ENCODE data around the gene BCL3. TPM values are rescaled to one million over a fixed set of nuclear protein-coding genes. Genes with fewer than 3 reads are reported as not detected.

Gene BCL3
- total RNA-seq, 2 donors from 2014 or later: 1.8 to 6.2 TPM

- peaks cover 7% of the 10 kb centered on the region for H3K27me3 Mint-ChIP-seq (ENCODE audit: insufficient read depth)
- H3K4me3 Mint-ChIP-seq: no peak overlapping the region
- no peak overlapping the region for H3K27ac ChIP-seq (ENCODE audit: low read depth, low read length)
- H3K9me3 Mint-ChIP-seq: no peaks in the 10 kb centered on the region
- no peak overlapping the region for H3K4me3 ChIP-seq (ENCODE audit: low read length)
- no peak overlapping the region for H3K27ac Mint-ChIP-seq
- no peaks in the 10 kb centered on the region for H3K36me3 ChIP-seq (ENCODE audit: control insufficient read depth, insufficient read depth, low read length)
- no peaks in the 10 kb centered on the region for H3K36me3 Mint-ChIP-seq (ENCODE audit: low read depth)
- no peak overlapping the region for H3K9ac ChIP-seq (ENCODE audit: extremely low read depth, low read length, poor library complexity, severe bottlenecking)
- H3K4me1 ChIP-seq (ENCODE audit: control insufficient read depth, insufficient read depth, low read length): no peaks in the 10 kb centered on the region
- no peaks in the 10 kb centered on the region for H3K27me3 ChIP-seq (ENCODE audit: control insufficient read depth, insufficient read depth, low read length, poor library complexity, severe bottlenecking)
- H3K9me3 ChIP-seq (ENCODE audit: control insufficient read depth, low read length): no peaks in the 10 kb centered on the region
- DNase-seq: no peak
- 95 to 100% methylated on average over 1 to 5 of the region's 5 CpGs for WGBS, 2 experiments (ENCODE audit: insufficient coverage in 1 of 2, insufficient read length in 1 of 2)
- no peaks in the 10 kb centered on the region for H3K4me1 Mint-ChIP-seq
- no peak for TF ChIP-seq CTCF (conservative IDR thresholded peaks at IDR 0.05)
These were observed 22.8 kb upstream of the BCL3 start for GRCh38 chr19:44725684-44726083.

- Histone ChIP-seq H3K9ac (ENCODE audit: extremely low read depth, low read length, poor library complexity, severe bottlenecking) (no peak overlapping the region), H3K4me1 (ENCODE audit: control insufficient read depth, insufficient read depth, low read length) (no peaks in the 10 kb centered on the region), H3K4me3 (ENCODE audit: low read length) (no peak overlapping the region), H3K27ac (ENCODE audit: low read depth, low read length) (no peak overlapping the region), H3K36me3 (ENCODE audit: control insufficient read depth, insufficient read depth, low read length) (no peaks in the 10 kb centered on the region), H3K27me3 (ENCODE audit: control insufficient read depth, insufficient read depth, low read length, poor library complexity, severe bottlenecking) (no peaks in the 10 kb centered on the region), H3K9me3 (ENCODE audit: control insufficient read depth, low read length) (no peaks in the 10 kb centered on the region)
- Mint-ChIP-seq H3K4me1 (no peaks in the 10 kb centered on the region), H3K27ac (no peak overlapping the region), H3K27me3 (ENCODE audit: insufficient read depth) (peaks cover 7% of the 10 kb centered on the region), H3K9me3 (no peaks in the 10 kb centered on the region), H3K4me3 (no peak overlapping the region), H3K36me3 (ENCODE audit: low read depth) (no peaks in the 10 kb centered on the region)
- TF ChIP-seq CTCF (conservative IDR thresholded peaks at IDR 0.05): no peak
- DNase-seq: no peak
- WGBS, 2 experiments (ENCODE audit: insufficient coverage in 1 of 2, insufficient read length in 1 of 2): 97 to 98% methylated on average over 8 to 12 of the region's 12 CpGs
These were observed 22.0 kb upstream of the BCL3 start for GRCh38 chr19:44726465-44726864.

GRCh38 chr19:44728178-44728577, 20.3 kb upstream of the BCL3 start:
- H3K27me3 ChIP-seq (ENCODE audit: control insufficient read depth, insufficient read depth, low read length, poor library complexity, severe bottlenecking): no peaks in the 10 kb centered on the region
- Mint-ChIP-seq H3K36me3 (ENCODE audit: low read depth) (no peaks in the 10 kb centered on the region), H3K27me3 (ENCODE audit: insufficient read depth) (peaks cover 11% of the 10 kb centered on the region), H3K4me3 (no peak overlapping the region), H3K27ac (no peak overlapping the region), H3K4me1 (no peaks in the 10 kb centered on the region), H3K9me3 (no peaks in the 10 kb centered on the region)
- 79 to 86% methylated on average over 4 to 6 of the region's 6 CpGs for WGBS, 2 experiments (ENCODE audit: insufficient coverage in 1 of 2, insufficient read length in 1 of 2)
- no peaks in the 10 kb centered on the region for H3K4me1 ChIP-seq (ENCODE audit: control insufficient read depth, insufficient read depth, low read length)
- DNase-seq: no peak
- TF ChIP-seq CTCF (conservative IDR thresholded peaks at IDR 0.05): no peak
- no peaks in the 10 kb centered on the region for H3K36me3 ChIP-seq (ENCODE audit: control insufficient read depth, insufficient read depth, low read length)
- H3K9me3 ChIP-seq (ENCODE audit: control insufficient read depth, low read length): no peaks in the 10 kb centered on the region
- no peak overlapping the region for H3K9ac ChIP-seq (ENCODE audit: extremely low read depth, low read length, poor library complexity, severe bottlenecking)
- H3K27ac ChIP-seq (ENCODE audit: low read depth, low read length): no peak overlapping the region
- no peak overlapping the region for H3K4me3 ChIP-seq (ENCODE audit: low read length)

All from endodermal cell (in vitro differentiated cells).